K562 (cell line): ENCODE results near the gene SNIP1. TPM values are rescaled to one million over a fixed set of nuclear protein-coding genes. Genes with fewer than 3 reads are reported as not detected.

ENCODE experiments used
- BMI1 ChIP-seq: fragments of 150-350 bp; IDR thresholded peaks from 2 replicates; pipeline ENCODE4 v1.6.1; 2014; ENCODE audit warnings: low read length
- KAT2B ChIP-seq: IDR thresholded peaks from one replicate; pipeline ENCODE4 v1.6.1; 2012; ENCODE audit warnings: low read depth, mild to moderate bottlenecking, control low read depth, inconsistent platforms, low read length, moderate library complexity
- MYC ChIP-seq, 2 experiments: fragments of 250-450 bp in 1 of 2; sonication (Bioruptor Pico) in 1 of 2; IDR thresholded peaks; 2 replicates each; pipeline versions ENCODE4 v1.5.1 to v1.6.1; 2012 to 2021; ENCODE audit warnings: low read depth in 2 of 2, borderline replicate concordance in 1 of 2, improper control_type of control experiment in 1 of 2, low read length in 1 of 2, mild to moderate bottlenecking in 1 of 2, moderate library complexity in 1 of 2
- SMARCA4 ChIP-seq: fragments of 450-650 bp; IDR thresholded peaks from 2 replicates; pipeline ENCODE4 v1.6.1; 2016
- ZNF174 ChIP-seq: fragments of 250-450 bp; sonication (Bioruptor Pico); IDR thresholded peaks from 2 replicates; pipeline ENCODE4 v1.4.0; 2020; ENCODE audit warnings: mild to moderate bottlenecking
- ZNF384 ChIP-seq: IDR thresholded peaks from 2 replicates; pipeline ENCODE4 v1.6.1; 2012; ENCODE audit warnings: low read depth, low read length, improper control_type of control experiment
- polyA plus RNA-seq, 8 experiments: library from polyadenylated mRNA; depleted of rRNA in 4 of 8; stranded (reverse) in 5 of 8; unstranded in 3 of 8; fragments of >200 nt; fragmentation: Nextera tagmentation in 2 of 8; fragmentation: Illumina TruSeq in 1 of 8; extraction: Ambion mirVana in 2 of 8; extraction: Trizol in 1 of 8; gene quantifications; 2 replicates each; pipeline versions ENCODE4 v1.2.1 to v1.2.3, GENCODE V29; 2011 to 2014; ENCODE audit warnings: inconsistent platforms in 1 of 8, missing spikeins in 1 of 8
- total RNA-seq, 7 experiments: library from RNA; depleted of rRNA in 6 of 7; stranded (reverse); fragments of >200 nt in 6 of 7; fragmentation: Illumina TruSeq in 2 of 7; extraction: Trizol in 2 of 7; gene quantifications; 2 replicates each; pipeline versions ENCODE4 v1.2.1 to v1.2.3, GENCODE V29; 2011 to 2021; ENCODE audit warnings: low replicate concordance in 1 of 7
- TF ChIP-seq, protein P1 (sequence below), 2 experiments: fragments of 450-650 bp in 1 of 2; sonication (generic) in 1 of 2; formaldehyde crosslinking in 1 of 2; IDR thresholded peaks; 2 replicates each; pipeline versions ENCODE4 v1.7.1 to v1.9.0; 2016 to 2022; ENCODE audit warnings: inconsistent platforms in 1 of 2, mild to moderate bottlenecking in 1 of 2, missing genetic modification reagents in 1 of 2
- TF ChIP-seq, protein P2 (sequence below): fragments of 250-450 bp; sonication (Bioruptor Pico); IDR thresholded peaks from 2 replicates; pipeline ENCODE4 v1.4.0; 2020
- TF ChIP-seq, protein P3 (sequence below): IDR thresholded peaks from 2 replicates; pipeline ENCODE4 v1.6.1; 2016; ENCODE audit warnings: missing genetic modification characterization, missing compliant biosample characterization

Gene SNIP1
- total and polyA plus RNA-seq, 9 of the 15 experiments (the other 6 are each of a cell fraction or from before 2014, with no cell fraction given): 2.9 to 25.9 (median 14.6) TPM

DNA sequence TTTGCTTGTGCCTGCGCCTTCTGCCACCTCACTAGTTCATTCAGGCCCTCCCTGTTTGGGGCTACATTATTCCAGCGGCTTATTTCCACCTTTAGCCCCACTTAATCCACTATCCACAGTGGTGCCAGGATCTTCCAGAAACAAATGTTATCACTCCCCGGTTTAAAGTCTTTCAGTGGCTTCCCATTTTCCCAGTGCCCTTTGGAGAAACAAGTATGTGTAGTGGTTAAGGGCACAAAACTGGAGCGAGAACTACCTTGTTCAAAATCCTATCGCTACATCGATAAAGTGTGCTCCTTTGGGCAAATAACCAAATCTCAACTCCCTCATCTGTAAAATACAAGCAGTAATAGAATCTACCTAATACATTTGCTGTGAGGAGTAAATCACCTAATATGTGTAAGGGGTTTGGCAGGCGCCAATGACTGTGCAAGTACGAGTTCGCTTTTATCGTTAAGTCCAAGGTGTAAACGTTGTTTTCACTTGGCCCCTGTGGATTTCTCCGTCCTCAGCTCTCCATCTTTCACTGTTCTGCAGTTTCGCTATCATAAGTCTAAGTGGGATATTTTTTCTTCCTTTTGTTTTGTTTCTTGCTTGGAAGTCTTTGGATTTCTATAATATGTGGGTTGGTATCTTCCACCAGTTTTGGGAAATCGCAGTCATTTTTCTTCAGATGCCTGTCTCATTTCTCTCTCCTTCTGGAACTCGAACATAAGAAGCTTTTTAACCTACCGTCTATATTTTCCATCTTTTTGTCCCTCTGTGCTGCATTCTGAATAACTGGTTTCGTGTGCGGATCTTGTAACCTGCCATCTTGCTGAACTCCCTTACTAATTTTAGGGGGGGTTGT, 38.7 kb downstream of the SNIP1 start (continued):
- TF ChIP-seq, protein P1, sequence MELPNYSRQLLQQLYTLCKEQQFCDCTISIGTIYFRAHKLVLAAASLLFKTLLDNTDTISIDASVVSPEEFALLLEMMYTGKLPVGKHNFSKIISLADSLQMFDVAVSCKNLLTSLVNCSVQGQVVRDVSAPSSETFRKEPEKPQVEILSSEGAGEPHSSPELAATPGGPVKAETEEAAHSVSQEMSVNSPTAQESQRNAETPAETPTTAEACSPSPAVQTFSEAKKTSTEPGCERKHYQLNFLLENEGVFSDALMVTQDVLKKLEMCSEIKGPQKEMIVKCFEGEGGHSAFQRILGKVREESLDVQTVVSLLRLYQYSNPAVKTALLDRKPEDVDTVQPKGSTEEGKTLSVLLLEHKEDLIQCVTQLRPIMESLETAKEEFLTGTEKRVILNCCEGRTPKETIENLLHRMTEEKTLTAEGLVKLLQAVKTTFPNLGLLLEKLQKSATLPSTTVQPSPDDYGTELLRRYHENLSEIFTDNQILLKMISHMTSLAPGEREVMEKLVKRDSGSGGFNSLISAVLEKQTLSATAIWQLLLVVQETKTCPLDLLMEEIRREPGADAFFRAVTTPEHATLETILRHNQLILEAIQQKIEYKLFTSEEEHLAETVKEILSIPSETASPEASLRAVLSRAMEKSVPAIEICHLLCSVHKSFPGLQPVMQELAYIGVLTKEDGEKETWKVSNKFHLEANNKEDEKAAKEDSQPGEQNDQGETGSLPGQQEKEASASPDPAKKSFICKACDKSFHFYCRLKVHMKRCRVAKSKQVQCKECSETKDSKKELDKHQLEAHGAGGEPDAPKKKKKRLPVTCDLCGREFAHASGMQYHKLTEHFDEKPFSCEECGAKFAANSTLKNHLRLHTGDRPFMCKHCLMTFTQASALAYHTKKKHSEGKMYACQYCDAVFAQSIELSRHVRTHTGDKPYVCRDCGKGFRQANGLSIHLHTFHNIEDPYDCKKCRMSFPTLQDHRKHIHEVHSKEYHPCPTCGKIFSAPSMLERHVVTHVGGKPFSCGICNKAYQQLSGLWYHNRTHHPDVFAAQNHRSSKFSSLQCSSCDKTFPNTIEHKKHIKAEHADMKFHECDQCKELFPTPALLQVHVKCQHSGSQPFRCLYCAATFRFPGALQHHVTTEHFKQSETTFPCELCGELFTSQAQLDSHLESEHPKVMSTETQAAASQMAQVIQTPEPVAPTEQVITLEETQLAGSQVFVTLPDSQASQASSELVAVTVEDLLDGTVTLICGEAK (IDR thresholded peaks at IDR 0.05): peak; percentile 64
- TF ChIP-seq, protein P1 (CRISPR knock-in tag; IDR thresholded peaks at IDR 0.05): no peak
- TF ChIP-seq ZNF384 (no peak), ZNF174 (CRISPR knock-in tag) (no peak), BMI1 (no peak), SMARCA4 (0 out of 2 replicates have a peak, but pooled peaks have one; percentile 30), MYC (IDR thresholded peaks at IDR 0.05; ENCODE audit: low read depth, low read length) (no peak), MYC (CRISPR knock-in tag; IDR thresholded peaks at IDR 0.05; ENCODE audit: borderline replicate concordance, low read depth) (no peak), KAT2B (no peak)
- TF ChIP-seq, protein P2, sequence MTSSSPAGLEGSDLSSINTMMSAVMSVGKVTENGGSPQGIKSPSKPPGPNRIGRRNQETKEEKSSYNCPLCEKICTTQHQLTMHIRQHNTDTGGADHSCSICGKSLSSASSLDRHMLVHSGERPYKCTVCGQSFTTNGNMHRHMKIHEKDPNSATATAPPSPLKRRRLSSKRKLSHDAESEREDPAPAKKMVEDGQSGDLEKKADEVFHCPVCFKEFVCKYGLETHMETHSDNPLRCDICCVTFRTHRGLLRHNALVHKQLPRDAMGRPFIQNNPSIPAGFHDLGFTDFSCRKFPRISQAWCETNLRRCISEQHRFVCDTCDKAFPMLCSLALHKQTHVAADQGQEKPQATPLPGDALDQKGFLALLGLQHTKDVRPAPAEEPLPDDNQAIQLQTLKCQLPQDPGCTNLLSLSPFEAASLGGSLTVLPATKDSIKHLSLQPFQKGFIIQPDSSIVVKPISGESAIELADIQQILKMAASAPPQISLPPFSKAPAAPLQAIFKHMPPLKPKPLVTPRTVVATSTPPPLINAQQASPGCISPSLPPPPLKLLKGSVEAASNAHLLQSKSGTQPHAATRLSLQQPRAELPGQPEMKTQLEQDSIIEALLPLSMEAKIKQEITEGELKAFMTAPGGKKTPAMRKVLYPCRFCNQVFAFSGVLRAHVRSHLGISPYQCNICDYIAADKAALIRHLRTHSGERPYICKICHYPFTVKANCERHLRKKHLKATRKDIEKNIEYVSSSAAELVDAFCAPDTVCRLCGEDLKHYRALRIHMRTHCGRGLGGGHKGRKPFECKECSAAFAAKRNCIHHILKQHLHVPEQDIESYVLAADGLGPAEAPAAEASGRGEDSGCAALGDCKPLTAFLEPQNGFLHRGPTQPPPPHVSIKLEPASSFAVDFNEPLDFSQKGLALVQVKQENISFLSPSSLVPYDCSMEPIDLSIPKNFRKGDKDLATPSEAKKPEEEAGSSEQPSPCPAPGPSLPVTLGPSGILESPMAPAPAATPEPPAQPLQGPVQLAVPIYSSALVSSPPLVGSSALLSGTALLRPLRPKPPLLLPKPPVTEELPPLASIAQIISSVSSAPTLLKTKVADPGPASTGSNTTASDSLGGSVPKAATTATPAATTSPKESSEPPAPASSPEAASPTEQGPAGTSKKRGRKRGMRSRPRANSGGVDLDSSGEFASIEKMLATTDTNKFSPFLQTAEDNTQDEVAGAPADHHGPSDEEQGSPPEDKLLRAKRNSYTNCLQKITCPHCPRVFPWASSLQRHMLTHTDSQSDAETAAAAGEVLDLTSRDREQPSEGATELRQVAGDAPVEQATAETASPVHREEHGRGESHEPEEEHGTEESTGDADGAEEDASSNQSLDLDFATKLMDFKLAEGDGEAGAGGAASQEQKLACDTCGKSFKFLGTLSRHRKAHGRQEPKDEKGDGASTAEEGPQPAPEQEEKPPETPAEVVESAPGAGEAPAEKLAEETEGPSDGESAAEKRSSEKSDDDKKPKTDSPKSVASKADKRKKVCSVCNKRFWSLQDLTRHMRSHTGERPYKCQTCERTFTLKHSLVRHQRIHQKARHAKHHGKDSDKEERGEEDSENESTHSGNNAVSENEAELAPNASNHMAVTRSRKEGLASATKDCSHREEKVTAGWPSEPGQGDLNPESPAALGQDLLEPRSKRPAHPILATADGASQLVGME (CRISPR knock-in tag): no peak
- TF ChIP-seq, protein P3, sequence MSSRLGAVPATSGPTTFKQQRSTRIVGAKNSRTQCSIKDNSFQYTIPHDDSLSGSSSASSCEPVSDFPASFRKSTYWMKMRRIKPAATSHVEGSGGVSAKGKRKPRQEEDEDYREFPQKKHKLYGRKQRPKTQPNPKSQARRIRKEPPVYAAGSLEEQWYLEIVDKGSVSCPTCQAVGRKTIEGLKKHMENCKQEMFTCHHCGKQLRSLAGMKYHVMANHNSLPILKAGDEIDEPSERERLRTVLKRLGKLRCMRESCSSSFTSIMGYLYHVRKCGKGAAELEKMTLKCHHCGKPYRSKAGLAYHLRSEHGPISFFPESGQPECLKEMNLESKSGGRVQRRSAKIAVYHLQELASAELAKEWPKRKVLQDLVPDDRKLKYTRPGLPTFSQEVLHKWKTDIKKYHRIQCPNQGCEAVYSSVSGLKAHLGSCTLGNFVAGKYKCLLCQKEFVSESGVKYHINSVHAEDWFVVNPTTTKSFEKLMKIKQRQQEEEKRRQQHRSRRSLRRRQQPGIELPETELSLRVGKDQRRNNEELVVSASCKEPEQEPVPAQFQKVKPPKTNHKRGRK (tag): 0 out of 2 replicates have a peak, but pooled peaks have one; percentile 44
